HTR-8/SVneo (cell line): ENCODE data around the gene PTPRE.

ENCODE experiments used
- DNase-seq: peaks from one replicate; pipeline ENCODE4 v3.0.0; 2011; ENCODE audit warnings: low spot score, mixed read lengths; ENCODE audit not compliant: insufficient read length
- FAIRE-seq: peaks from 2 replicates; lab custom pipeline; 2011; peaks lifted over from hg19 to GRCh38; lab: Jason Lieb, UNC

The PTPRE gene

DNA sequence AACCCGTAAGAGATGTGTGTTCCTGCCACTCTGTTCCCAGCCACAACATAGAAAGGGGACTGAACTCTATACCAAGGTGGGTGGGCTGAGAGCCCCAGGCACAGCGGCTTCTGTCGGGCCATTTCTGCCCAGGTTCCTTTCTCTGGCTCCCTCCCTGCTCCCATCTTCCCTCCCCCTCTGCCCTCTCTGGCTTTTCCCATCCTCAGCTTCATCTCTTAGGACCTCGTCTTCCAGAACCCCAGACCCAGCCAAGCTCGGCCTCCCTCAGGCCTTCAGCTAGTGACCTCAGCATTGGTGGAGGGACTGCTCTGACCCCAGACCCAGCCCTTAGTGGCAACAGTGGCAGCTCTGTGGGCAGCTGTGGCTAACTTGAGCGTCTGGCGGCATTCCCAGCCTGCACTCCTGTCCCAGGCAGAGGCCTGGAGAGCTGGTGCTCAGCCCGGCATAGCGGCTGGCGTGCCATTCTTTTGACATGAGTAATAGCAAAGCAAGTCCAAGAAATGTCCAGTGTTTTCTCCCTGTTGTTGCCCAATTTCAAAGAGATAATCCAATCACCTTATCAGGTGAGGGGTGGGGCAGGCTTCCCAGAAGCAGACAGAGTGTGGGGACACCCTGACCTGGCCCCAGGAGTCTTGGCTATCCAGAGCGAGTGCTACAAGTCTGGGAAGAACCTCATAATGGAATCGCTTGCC lies 15.9 kb downstream of the PTPRE start:
- FAIRE-seq (no peak), DNase-seq (peak; percentile 78)

DNA sequence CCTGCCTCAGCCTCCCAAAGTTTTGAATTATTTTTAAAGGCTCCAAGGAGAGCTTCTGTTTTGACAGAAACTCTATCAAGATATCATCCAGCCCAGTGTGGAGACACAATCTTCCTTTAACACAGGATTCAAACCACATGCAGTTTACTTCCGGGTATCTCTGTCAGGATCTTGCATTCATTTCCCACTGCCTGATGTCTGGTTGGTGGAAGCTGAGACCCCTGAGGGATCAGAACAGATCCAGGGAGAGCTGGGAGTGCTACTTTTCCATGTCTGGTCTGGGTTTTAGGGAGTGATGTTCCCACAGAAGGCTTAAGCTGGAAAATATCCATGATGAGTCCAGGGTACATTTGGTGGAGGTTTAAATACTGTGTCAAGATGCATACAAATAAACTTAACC lies 16.7 kb downstream of the PTPRE start:
- FAIRE-seq (no peak), DNase-seq (no peak)

GRCh38 chr10:127925471-127926207 lies 18.7 kb downstream of the PTPRE start:
- DNase-seq = no peak
- no peak for FAIRE-seq

- DNase-seq (no peak), FAIRE-seq (no peak)
Measured at GRCh38 chr10:127926455-127926854, 19.6 kb downstream of the PTPRE start.

GRCh38 chr10:127928021-127928806 lies 21.3 kb downstream of the PTPRE start:
- FAIRE-seq = no peak

DNA sequence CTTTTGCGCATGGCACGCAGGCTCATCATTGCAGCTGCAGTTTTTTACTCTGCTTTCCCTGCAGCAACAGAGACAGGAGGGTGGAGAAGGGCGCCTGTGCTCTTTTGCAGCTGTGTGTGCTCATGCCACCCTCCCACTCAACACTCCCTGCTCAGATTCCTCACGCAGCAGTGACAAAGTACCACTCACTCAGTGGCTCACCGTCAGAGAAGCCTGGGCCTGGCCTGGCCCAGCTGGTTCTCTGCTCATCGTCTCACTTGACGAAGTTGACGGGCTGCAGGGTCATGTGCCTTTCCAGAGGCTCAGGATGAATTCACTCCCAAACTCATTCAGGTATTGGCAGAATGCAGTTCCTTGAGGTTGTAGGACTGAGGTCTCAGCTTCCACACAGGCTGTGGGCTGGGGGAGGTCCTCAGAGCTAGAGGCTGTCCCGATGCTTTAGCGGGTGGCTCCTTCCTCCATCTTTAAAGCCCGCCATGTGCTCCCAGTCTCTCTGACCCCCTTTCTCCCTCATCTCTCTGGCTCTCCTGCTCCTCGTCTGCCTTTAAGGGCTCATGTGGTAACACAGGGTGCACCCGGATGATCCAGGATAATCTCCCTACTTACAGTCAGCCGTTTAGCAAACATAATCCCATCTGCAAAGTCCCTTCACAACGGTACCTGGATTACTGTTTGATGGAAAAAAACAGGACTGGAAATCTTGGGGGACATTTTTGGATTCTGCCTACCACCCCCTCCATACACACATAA lies 25.8 kb downstream of the PTPRE start:
- FAIRE-seq (no peak), DNase-seq (no peak)

More at GRCh38 chr10:127928021-127928806, 21.3 kb downstream of the PTPRE start:
- DNase-seq = peak; percentile 20

- no peak for FAIRE-seq
- DNase-seq = no peak
Measured at GRCh38 chr10:127933271-127933670, 26.4 kb downstream of the PTPRE start.

- no peak for FAIRE-seq
- no peak for DNase-seq
Measured at GRCh38 chr10:127934383-127934782, 27.5 kb downstream of the PTPRE start.

GRCh38 chr10:127935071-127935561 lies 28.2 kb downstream of the PTPRE start:
- DNase-seq = no peak
- FAIRE-seq = no peak

- no peak for FAIRE-seq
Measured at GRCh38 chr10:127937069-127937468, 30.2 kb downstream of the PTPRE start.

GRCh38 chr10:127937915-127938463 lies 31.1 kb downstream of the PTPRE start:
- DNase-seq (no peak), FAIRE-seq (no peak)

More at GRCh38 chr10:127937069-127937468, 30.2 kb downstream of the PTPRE start:
- DNase-seq = no peak

DNA sequence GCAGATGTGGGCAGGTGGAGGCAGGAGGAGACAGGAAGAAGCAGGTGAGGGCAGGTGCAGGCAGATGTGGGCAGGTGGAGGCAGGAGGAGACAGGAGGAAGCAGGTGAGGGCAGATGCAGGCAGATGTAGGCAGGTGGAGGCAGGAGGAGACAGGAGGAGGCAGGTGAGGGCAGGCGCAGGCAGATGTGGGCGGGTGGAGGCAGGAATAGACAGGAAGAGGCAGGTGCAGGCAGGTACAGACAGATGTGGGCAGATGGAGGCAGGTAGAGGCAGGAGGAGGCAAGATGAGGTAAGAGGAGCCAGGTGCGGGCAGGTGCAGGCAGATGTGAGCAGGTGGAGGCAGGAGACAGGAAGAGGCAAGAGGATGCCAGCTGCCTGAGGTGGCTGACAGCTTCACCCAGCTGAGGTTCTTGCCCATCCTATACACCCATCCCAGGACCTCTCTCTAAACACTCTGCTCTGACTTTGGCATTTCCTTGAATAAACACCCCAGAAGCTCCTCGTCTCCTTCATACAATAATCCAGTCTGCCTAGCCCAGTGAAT lies 33.0 kb downstream of the PTPRE start:
- DNase-seq (no peak), FAIRE-seq (no peak)

DNA sequence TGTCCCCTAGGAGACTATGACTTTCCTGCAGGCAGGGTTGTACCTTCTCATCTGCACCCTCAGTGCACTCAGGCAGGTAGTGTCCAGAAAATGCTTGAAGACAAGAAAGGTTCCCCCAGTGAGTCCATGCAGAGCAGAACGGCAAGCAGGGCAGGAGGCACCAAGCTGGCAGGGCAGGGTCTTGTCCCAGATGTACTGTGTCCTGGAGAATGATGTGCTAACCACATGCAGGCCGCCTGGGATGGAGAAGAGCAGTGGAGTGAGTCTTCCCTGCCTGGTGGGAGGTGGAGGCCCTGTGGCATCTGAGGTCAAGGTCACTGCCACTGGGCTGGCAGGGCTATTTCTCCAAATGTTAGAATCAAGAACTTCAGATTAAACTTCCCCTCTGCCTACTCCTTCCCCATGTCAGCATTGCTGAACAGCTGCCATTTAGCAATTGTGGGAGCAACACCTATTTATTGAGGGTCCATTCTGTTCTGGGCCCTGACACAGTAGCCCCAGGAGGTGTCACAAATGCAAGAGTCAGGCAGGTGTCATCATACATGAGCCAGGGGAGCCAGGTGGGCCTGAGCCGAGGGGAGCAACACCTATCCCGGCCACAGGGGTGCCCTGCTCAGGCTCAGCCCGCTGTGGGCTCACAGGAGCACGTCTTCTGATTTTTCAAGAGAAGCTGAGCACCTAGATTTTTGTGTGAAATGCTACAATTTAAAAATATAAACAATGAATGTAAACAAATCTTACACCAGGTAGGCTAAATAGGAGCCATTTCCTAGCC lies 34.1 kb downstream of the PTPRE start:
- FAIRE-seq (no peak), DNase-seq (no peak)

DNA sequence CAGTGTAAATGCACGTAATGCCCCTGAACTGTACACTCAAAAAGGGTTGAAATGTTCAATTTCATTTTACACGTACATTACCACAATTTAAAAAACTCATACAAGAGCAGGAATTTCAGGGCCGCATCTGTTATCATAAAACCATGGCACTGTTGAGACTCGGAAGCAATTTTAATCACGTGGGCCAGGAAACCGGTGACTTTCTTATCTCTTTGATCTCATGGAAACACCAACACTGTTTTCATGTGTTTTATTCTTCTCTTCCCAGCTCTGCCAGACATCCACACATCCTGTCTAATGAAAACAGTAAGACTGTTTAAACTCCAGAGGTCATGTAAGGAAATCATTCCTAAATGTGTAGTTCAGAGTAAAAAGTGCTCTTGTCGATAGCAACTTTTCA lies 35.9 kb downstream of the PTPRE start:
- FAIRE-seq (no peak), DNase-seq (no peak)

DNA sequence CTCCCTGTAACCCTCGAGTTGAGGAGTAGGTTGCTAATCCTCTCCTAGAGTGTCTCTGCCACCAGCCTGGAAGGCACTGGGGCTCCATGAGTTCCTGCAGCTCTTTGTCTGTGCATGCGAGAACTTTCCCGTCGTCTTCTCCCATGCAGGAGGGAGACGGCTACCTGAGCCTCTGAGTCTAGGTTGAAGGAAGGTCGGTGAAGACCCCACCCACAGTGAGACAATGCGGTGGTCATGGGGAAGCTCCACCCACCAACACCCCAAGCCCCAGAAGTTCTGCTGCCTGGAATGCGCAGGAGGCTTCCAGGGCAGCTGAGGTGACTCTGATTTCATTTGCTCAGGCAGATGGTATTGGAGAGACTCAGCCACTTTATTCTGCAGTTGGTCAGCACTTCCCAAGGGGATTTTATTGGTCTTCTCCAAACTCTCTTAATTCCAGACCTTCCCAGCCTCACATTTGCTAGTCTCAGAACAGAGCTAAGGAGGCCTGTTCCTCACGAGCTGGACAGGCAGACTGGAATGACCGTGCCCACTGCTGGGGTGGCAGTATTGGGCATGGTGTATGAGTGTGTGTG lies 36.5 kb downstream of the PTPRE start:
- FAIRE-seq (no peak), DNase-seq (no peak)

- DNase-seq = no peak
- FAIRE-seq = no peak
Measured at GRCh38 chr10:127944256-127944655, 37.4 kb downstream of the PTPRE start.

- FAIRE-seq (no peak), DNase-seq (peak; percentile 13)
Measured at GRCh38 chr10:127945341-127945758, 38.4 kb downstream of the PTPRE start.

DNA sequence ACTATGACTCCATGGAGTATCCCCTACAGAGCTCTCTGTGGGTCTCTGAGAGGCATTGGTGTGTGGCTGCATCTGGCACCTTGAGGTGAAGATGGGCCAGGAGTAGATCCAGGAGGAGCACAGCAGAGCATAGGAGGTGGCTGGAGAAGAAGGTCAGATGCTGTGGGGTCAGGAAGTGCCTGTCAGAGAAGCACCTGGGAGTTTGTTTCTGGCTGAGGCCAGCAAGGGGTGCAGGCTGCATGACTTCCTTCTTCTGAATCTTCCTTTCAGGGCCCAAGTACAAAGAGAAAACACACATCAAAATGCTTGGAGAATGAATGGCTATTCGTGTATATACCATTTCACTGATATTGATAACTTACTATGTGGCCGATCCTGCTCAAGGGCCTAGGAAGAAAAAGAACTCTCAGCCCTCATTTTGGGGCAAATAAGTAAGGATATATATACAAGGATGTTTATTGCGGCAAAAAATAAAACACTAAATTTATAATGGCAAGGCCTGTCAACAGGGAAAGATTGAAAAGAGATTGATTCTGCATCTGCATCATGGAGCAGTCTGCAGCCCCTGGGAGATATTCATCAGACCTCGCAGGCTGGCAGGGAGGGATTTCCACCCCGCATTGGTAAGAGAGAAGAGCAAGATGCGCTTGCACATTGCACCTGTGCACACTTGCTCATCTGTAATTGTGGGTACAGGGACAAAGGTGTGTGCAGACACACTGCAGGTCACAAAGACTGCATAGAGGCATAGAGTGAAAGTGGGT lies 39.2 kb downstream of the PTPRE start:
- DNase-seq (no peak), FAIRE-seq (no peak)
